Measurements from ENCODE around the gene RALGPS1. TPM values are rescaled to one million over a fixed set of nuclear protein-coding genes. Genes with fewer than 3 reads are reported as not detected.

RALGPS1 gene
- total RNA-seq, 1 donor from 2014 or later: 86.6 TPM

GRCh38 chr9:127176631-127177030, 262.0 kb downstream of the RALGPS1 start:
- DNase-seq: no peak

- no peak for DNase-seq
Observed at GRCh38 chr9:127177231-127177630, 262.6 kb downstream of the RALGPS1 start.

- no peak for DNase-seq
Observed at GRCh38 chr9:127177665-127178265, 263.2 kb downstream of the RALGPS1 start.

- no peak for DNase-seq
Observed at GRCh38 chr9:127178686-127179632, 264.4 kb downstream of the RALGPS1 start.

- DNase-seq: no peak
Observed at GRCh38 chr9:127179633-127180441, 265.3 kb downstream of the RALGPS1 start.

- no peak for DNase-seq
Observed at GRCh38 chr9:127180457-127181314, 266.1 kb downstream of the RALGPS1 start.

GRCh38 chr9:127181315-127181580, 266.7 kb downstream of the RALGPS1 start:
- no peak for DNase-seq

- no peak for DNase-seq
Observed at GRCh38 chr9:127181595-127182190, 267.1 kb downstream of the RALGPS1 start.

GRCh38 chr9:127182901-127183746, 268.5 kb downstream of the RALGPS1 start:
- no peak for DNase-seq

- no peak for DNase-seq
Observed at GRCh38 chr9:127183814-127184582, 269.4 kb downstream of the RALGPS1 start.

GRCh38 chr9:127184641-127185040, 270.1 kb downstream of the RALGPS1 start:
- no peak for DNase-seq

GRCh38 chr9:127185181-127185580, 270.6 kb downstream of the RALGPS1 start:
- no peak for DNase-seq

GRCh38 chr9:127185931-127186781, 271.6 kb downstream of the RALGPS1 start:
- DNase-seq: peak; percentile 79

- no peak for DNase-seq
Observed at GRCh38 chr9:127186806-127187205, 272.2 kb downstream of the RALGPS1 start.

- no peak for DNase-seq
Observed at GRCh38 chr9:127187231-127187956, 272.8 kb downstream of the RALGPS1 start.

GRCh38 chr9:127188396-127188795, 273.8 kb downstream of the RALGPS1 start:
- no peak for DNase-seq

GRCh38 chr9:127189628-127190027, 275.0 kb downstream of the RALGPS1 start:
- DNase-seq: no peak

- no peak for DNase-seq
Observed at GRCh38 chr9:127192744-127193143, 278.2 kb downstream of the RALGPS1 start.
